ENCODE results near the gene PRKAG2. TPM values are rescaled to one million over a fixed set of nuclear protein-coding genes. Genes with fewer than 3 reads are reported as not detected.

The PRKAG2 gene
- total RNA-seq, 3 donors from 2014 or later = 32.3 to 56.6 (median 34.4) TPM

GRCh38 chr7:151724250-151724915 lies 152.5 kb downstream of the PRKAG2 start:
- intact Hi-C loops (cut with DNase I; ENCODE audit: low total_unique reads) = loop anchor here (10.0 kb wide), 1 partner anchor 150 kb away; no protein-coding TSS in a partner anchor
- no peaks in the 10 kb centered on the region for H3K27me3 ChIP-seq
- H3K36me3 ChIP-seq = no peaks in the 10 kb centered on the region
- TF ChIP-seq, protein P1, sequence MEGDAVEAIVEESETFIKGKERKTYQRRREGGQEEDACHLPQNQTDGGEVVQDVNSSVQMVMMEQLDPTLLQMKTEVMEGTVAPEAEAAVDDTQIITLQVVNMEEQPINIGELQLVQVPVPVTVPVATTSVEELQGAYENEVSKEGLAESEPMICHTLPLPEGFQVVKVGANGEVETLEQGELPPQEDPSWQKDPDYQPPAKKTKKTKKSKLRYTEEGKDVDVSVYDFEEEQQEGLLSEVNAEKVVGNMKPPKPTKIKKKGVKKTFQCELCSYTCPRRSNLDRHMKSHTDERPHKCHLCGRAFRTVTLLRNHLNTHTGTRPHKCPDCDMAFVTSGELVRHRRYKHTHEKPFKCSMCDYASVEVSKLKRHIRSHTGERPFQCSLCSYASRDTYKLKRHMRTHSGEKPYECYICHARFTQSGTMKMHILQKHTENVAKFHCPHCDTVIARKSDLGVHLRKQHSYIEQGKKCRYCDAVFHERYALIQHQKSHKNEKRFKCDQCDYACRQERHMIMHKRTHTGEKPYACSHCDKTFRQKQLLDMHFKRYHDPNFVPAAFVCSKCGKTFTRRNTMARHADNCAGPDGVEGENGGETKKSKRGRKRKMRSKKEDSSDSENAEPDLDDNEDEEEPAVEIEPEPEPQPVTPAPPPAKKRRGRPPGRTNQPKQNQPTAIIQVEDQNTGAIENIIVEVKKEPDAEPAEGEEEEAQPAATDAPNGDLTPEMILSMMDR (IDR thresholded peaks at IDR 0.05) = no peak
- TF ChIP-seq POLR2A (IDR thresholded peaks at IDR 0.05) (no peak), POLR2AphosphoS5 (IDR thresholded peaks at IDR 0.05) (no peak)
- no peak overlapping the region for H3K4me3 ChIP-seq
- H3K4me1 ChIP-seq = peaks cover 0 to 8% of the 10 kb centered on the region in 2 donors
- DNase-seq (ENCODE audit: low spot score in 2 of 2) = no peak
- H3K27ac ChIP-seq = no peak overlapping the region
- H3K9me3 ChIP-seq = no peaks in the 10 kb centered on the region

DNA sequence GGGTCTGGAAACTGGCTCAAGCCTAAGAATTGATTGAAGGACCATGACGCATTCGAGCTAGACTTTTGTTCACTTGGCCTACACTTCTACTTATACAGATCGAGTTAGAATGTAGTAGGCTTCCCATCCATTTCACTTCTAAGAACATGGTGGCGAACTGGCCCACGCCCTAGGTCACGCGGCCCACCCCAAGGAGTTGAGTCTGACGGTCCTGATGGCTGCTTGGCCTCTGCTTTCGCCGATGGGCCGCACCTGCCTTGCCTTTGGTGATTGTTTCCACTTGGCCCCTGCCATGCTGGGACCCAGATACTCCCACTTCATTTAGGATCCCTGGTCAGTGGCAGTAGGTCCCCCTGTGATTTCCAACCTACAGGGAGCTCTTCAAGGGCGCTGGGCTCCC lies 153.6 kb downstream of the PRKAG2 start:
- no peak overlapping the region for H3K27ac ChIP-seq
- DNase-seq (ENCODE audit: low spot score in 2 of 2) = no peak
- intact Hi-C loops (cut with DNase I; ENCODE audit: low total_unique reads) = loop anchor here (10.0 kb wide), 1 partner anchor 149 kb away; no protein-coding TSS in a partner anchor

GRCh38 chr7:151722533-151722932 lies 154.4 kb downstream of the PRKAG2 start:
- intact Hi-C loops (cut with DNase I; ENCODE audit: low total_unique reads) = loop anchor here (10.0 kb wide), 1 partner anchor 148 kb away; no protein-coding TSS in a partner anchor
- no peak for DNase-seq (ENCODE audit: low spot score in 2 of 2)
- no peak overlapping the region for H3K4me3 ChIP-seq

More for the DNA sequence above, 153.6 kb downstream of the PRKAG2 start:
- H3K9me3 ChIP-seq = no peaks in the 10 kb centered on the region
- H3K36me3 ChIP-seq = no peaks in the 10 kb centered on the region
- TF ChIP-seq, protein P1 (IDR thresholded peaks at IDR 0.05) = no peak
- no peak for TF ChIP-seq POLR2A (IDR thresholded peaks at IDR 0.05)
- no peak for TF ChIP-seq POLR2AphosphoS5 (IDR thresholded peaks at IDR 0.05)
- no peaks in the 10 kb centered on the region for H3K27me3 ChIP-seq
- peaks cover 0 to 8% of the 10 kb centered on the region in 2 donors for H3K4me1 ChIP-seq
- H3K4me3 ChIP-seq = no peak overlapping the region

DNA sequence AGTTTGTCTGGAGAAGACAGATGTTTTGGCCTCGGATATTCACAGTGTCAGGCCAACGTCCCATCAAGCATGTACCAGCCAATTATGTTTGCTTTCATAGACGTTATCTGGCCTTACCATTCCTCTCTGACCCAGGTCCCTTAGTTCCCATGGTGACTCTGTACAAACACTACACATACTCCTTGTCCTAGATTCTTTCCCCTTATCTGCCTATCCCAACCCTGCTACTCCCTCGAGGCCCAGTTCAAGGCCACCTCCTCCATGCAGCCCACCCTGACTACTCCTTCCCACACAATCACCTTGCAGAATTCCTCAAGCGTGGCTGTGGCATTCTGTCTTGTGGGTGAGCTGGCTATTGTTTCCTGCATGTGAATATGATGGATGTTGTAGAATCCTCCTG lies 155.2 kb downstream of the PRKAG2 start:
- H3K4me3 ChIP-seq = no peak overlapping the region
- no peaks in the 10 kb centered on the region for H3K9me3 ChIP-seq
- no peaks in the 10 kb centered on the region for H3K27me3 ChIP-seq
- intact Hi-C loops (cut with DNase I; ENCODE audit: low total_unique reads) = loop anchor here (10.0 kb wide), 1 partner anchor 147 kb away; no protein-coding TSS in a partner anchor
- DNase-seq (ENCODE audit: low spot score in 2 of 2) = no peak
- no peaks in the 10 kb centered on the region for H3K4me1 ChIP-seq
- no peak overlapping the region for H3K27ac ChIP-seq
- TF ChIP-seq POLR2A (IDR thresholded peaks at IDR 0.05) (no peak), POLR2AphosphoS5 (IDR thresholded peaks at IDR 0.05) (no peak)
- TF ChIP-seq, protein P1 (IDR thresholded peaks at IDR 0.05) = no peak
- no peaks in the 10 kb centered on the region for H3K36me3 ChIP-seq

More at GRCh38 chr7:151722533-151722932, 154.4 kb downstream of the PRKAG2 start:
- Histone ChIP-seq H3K9me3 (no peaks in the 10 kb centered on the region), H3K36me3 (no peaks in the 10 kb centered on the region), H3K4me1 (peaks cover 0 to 4% of the 10 kb centered on the region in 2 donors), H3K27me3 (no peaks in the 10 kb centered on the region), H3K27ac (no peak overlapping the region)
- TF ChIP-seq POLR2AphosphoS5 (IDR thresholded peaks at IDR 0.05) (no peak), POLR2A (IDR thresholded peaks at IDR 0.05) (no peak)
- TF ChIP-seq, protein P1 (IDR thresholded peaks at IDR 0.05) = no peak

DNA sequence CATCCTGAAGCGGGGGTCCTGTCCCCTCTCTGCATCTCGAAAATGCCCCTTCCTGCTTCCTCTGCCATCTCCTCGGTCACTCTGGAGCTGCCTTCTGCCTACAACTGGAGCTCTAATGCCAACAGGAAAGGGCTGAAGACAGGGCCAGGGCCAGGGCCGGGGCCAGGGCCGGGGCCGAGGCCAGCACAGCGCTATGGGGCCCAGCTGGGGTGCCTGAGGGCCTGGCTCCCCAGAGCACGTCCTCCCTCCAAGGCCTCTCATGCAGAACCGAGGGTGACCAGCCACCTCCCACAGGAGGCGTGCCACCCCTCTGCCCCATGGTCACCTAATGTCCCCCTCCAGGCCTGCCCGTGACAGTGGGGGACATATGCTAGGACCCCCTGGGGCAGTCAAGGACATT lies 155.7 kb downstream of the PRKAG2 start:
- H3K4me3 ChIP-seq = no peak overlapping the region
- DNase-seq (ENCODE audit: low spot score in 2 of 2) = no peak
- intact Hi-C loops (cut with DNase I; ENCODE audit: low total_unique reads) = loop anchor here (10.0 kb wide), 1 partner anchor 146 kb away; no protein-coding TSS in a partner anchor
- H3K4me1 ChIP-seq = no peaks in the 10 kb centered on the region
- no peak overlapping the region for H3K27ac ChIP-seq
- H3K36me3 ChIP-seq = no peaks in the 10 kb centered on the region
- H3K27me3 ChIP-seq = no peaks in the 10 kb centered on the region
- H3K9me3 ChIP-seq = no peaks in the 10 kb centered on the region
- TF ChIP-seq POLR2AphosphoS5 (IDR thresholded peaks at IDR 0.05) = no peak
- TF ChIP-seq, protein P1 (IDR thresholded peaks at IDR 0.05) = no peak
- no peak for TF ChIP-seq POLR2A (IDR thresholded peaks at IDR 0.05)

All from breast epithelium (tissue), 4 donors.